ENCODE measurements around the gene WDR83.

DNA sequence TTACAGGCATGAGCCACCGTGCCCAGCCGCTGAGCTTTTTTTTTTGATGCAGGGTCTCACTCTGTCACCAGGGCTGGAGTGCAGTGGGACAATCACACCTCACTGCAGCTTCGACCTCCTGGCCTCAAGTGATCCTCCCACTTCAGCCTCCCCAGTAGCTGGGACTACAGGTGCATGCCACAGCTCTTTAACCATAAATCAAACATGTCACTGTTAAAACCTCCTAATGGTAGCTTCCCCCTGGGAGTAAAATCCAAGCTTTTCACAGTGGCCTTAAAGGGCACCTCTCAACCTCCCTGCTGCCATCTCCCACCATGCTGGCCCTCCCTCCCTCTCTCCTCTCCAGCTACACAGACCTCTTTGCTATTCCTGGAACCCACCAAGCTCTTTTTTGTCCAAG is 19.2 kb downstream of the WDR83 start:
- TF ChIP-seq POLR2AphosphoS5 (IDR thresholded peaks at IDR 0.05; ENCODE audit: low read depth, low read length) (no peak), TAF1 (IDR thresholded peaks at IDR 0.05; ENCODE audit: borderline replicate concordance, insufficient read depth, low read length) (no peak), REST (IDR thresholded peaks at IDR 0.05; ENCODE audit: insufficient read depth in 1 of 2, low read depth in 2 of 2, low read length in 2 of 2) (no peak)
